ENCODE results near the gene MEGF11. TPM values are rescaled to one million over a fixed set of nuclear protein-coding genes. Genes with fewer than 3 reads are reported as not detected.

MEGF11 gene
- total RNA-seq, 2 experiments from 2014 or later = 3.3 to 6.8 TPM

- intact Hi-C loops (cut with micrococcal nuclease; ENCODE audit: unreplicated experiment) = no loop called here
- no peak overlapping the region for H2AFZ ChIP-seq (ENCODE audit: low read length)
- H4K20me1 ChIP-seq (ENCODE audit: insufficient read depth, low read length) = no peaks in the 10 kb centered on the region
- DNase-seq (ENCODE audit: low spot score) = no peak
- H3K4me2 ChIP-seq (ENCODE audit: low read length) = no peak overlapping the region
- H3K27ac ChIP-seq (ENCODE audit: low read depth, low read length, poor library complexity, severe bottlenecking) = no peak overlapping the region
- H3K4me1 ChIP-seq (ENCODE audit: insufficient read depth, low read length, poor library complexity, severe bottlenecking) = peaks cover 15% of the 10 kb centered on the region
- H3K4me3 ChIP-seq (ENCODE audit: low read depth, low read length, poor library complexity, severe bottlenecking) = no peak overlapping the region
- CTCF ChIA-PET (ENCODE audit: unreplicated experiment) = no interaction called here
- H3K9me2 ChIP-seq (ENCODE audit: insufficient read depth, low read length) = no peaks in the 10 kb centered on the region
- no peak for TF ChIP-seq CTCF (conservative IDR thresholded peaks at IDR 0.05; ENCODE audit: low read length)
- TF ChIP-seq EZH2phosphoT487 (IDR thresholded peaks at IDR 0.05; ENCODE audit: borderline replicate concordance, low read depth, low read length) = no peak
- H3K79me2 ChIP-seq (ENCODE audit: insufficient read depth, low read depth, low read length) = no peaks in the 10 kb centered on the region
- no TSS peak for BruUV-seq (replicated peaks)
- H3K36me3 ChIP-seq (ENCODE audit: insufficient read depth, low read length) = no peaks in the 10 kb centered on the region
- H3K9me3 ChIP-seq (ENCODE audit: low read length) = no peaks in the 10 kb centered on the region
- POLR2A ChIA-PET = no interaction called here
These were observed 27.8 kb downstream of the MEGF11 start for GRCh38 chr15:66225656-66226274.

DNA sequence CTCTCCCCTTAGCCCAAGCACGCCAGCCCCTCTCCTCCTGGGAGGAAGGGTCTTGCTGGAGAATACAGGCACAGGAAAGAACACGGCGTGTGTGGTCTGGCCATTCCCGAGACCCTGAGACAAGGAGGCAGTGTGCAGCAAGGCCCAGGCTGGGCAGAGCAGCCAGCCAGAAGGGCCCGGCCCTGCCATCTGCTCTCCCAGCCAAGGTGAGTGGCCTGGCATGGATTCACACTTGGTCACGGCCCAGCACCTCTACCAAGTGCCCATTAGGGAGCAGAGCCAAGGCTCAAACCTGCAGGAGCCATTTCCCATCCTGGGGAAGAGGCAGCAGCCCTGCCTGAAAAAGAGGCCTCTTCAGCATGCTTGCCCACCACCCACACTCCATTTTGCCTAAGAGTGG, 28.6 kb downstream of the MEGF11 start:
- ChIA-PET POLR2A (interaction anchor here (0.5 kb wide), 1 partner anchor 1009 kb away, joined by 3 read pairs; no protein-coding TSS in a partner anchor), CTCF (ENCODE audit: unreplicated experiment) (no interaction called here)
- peaks cover 9% of the 10 kb centered on the region for H3K4me1 ChIP-seq (ENCODE audit: insufficient read depth, low read length, poor library complexity, severe bottlenecking)

More for the DNA sequence above, 28.6 kb downstream of the MEGF11 start:
- Histone ChIP-seq H3K27ac (ENCODE audit: low read depth, low read length, poor library complexity, severe bottlenecking) (no peak overlapping the region), H3K4me3 (ENCODE audit: low read depth, low read length, poor library complexity, severe bottlenecking) (no peak overlapping the region), H3K9me2 (ENCODE audit: insufficient read depth, low read length) (no peaks in the 10 kb centered on the region), H3K79me2 (ENCODE audit: insufficient read depth, low read depth, low read length) (no peaks in the 10 kb centered on the region), H3K4me2 (ENCODE audit: low read length) (no peak overlapping the region), H3K9me3 (ENCODE audit: low read length) (no peaks in the 10 kb centered on the region), H2AFZ (ENCODE audit: low read length) (no peak overlapping the region), H3K36me3 (ENCODE audit: insufficient read depth, low read length) (no peaks in the 10 kb centered on the region), H4K20me1 (ENCODE audit: insufficient read depth, low read length) (no peaks in the 10 kb centered on the region)
- no peak for TF ChIP-seq EZH2phosphoT487 (IDR thresholded peaks at IDR 0.05; ENCODE audit: borderline replicate concordance, low read depth, low read length)
- TF ChIP-seq CTCF (conservative IDR thresholded peaks at IDR 0.05; ENCODE audit: low read length) = no peak
- no TSS peak for BruUV-seq (replicated peaks)
- intact Hi-C loops (cut with micrococcal nuclease; ENCODE audit: unreplicated experiment) = no loop called here
- no peak for DNase-seq (ENCODE audit: low spot score)
